Neural crest cell (in vitro differentiated cells): ENCODE results near the gene QPCT. TPM values are rescaled to one million over a fixed set of nuclear protein-coding genes. Genes with fewer than 3 reads are reported as not detected.

Source experiments
- DNase-seq: peaks from one replicate; pipeline ENCODE4 v3.0.0; 2021; ENCODE audit warnings: low read depth, mixed read lengths, low spot score
- H3K27ac Mint-ChIP-seq: one replicate; pipeline ENCODE4 v1.8.0; 2021; ENCODE audit warnings: mild to moderate bottlenecking, mixed read lengths; ENCODE audit not compliant: unreplicated experiment
- H3K27me3 Mint-ChIP-seq: 2 replicates; pipeline ENCODE4 v1.8.0; 2021; ENCODE audit warnings: low read depth, mild to moderate bottlenecking, mixed read lengths
- H3K36me3 Mint-ChIP-seq: 2 replicates; pipeline ENCODE4 v1.8.0; 2021; ENCODE audit warnings: low read depth, mild to moderate bottlenecking, mixed read lengths
- H3K4me1 Mint-ChIP-seq: 2 replicates; pipeline ENCODE4 v1.8.0; 2021; ENCODE audit warnings: mixed read lengths
- H3K4me3 Mint-ChIP-seq: one replicate; pipeline ENCODE4 v1.8.0; 2021; ENCODE audit warnings: mild to moderate bottlenecking, mixed read lengths
- H3K9me3 Mint-ChIP-seq: 2 replicates; pipeline ENCODE4 v1.8.0; 2021; ENCODE audit warnings: mixed read lengths
- CTCF ChIP-seq: fragments of 200-600 bp; sonication (generic); conservative IDR thresholded peaks from 2 replicates; pipeline ENCODE4 v1.5.0; 2021; ENCODE audit warnings: antibody characterized with exemption, mild to moderate bottlenecking
- total RNA-seq: library from RNA; stranded (reverse); gene quantifications from 2 replicates; pipeline ENCODE4 v1.2.1, GENCODE V29; 2021

QPCT gene
- total RNA-seq, 1 donor from 2014 or later: not detected

GRCh38 chr2:37391711-37392110 is 47.3 kb downstream of the QPCT start:
- Mint-ChIP-seq H3K27ac (no peak overlapping the region), H3K4me3 (no peak overlapping the region), H3K27me3 (peaks cover 14% of the 10 kb centered on the region), H3K36me3 (no peaks in the 10 kb centered on the region), H3K4me1 (no peaks in the 10 kb centered on the region), H3K9me3 (no peaks in the 10 kb centered on the region)
- no peak for TF ChIP-seq CTCF
- no peak for DNase-seq

GRCh38 chr2:37392428-37392827 is 48.0 kb downstream of the QPCT start:
- Mint-ChIP-seq H3K4me1 (no peaks in the 10 kb centered on the region), H3K27ac (no peak overlapping the region), H3K27me3 (peaks cover 14% of the 10 kb centered on the region), H3K36me3 (no peaks in the 10 kb centered on the region), H3K4me3 (no peak overlapping the region), H3K9me3 (no peaks in the 10 kb centered on the region)
- DNase-seq: no peak
- no peak for TF ChIP-seq CTCF

DNA sequence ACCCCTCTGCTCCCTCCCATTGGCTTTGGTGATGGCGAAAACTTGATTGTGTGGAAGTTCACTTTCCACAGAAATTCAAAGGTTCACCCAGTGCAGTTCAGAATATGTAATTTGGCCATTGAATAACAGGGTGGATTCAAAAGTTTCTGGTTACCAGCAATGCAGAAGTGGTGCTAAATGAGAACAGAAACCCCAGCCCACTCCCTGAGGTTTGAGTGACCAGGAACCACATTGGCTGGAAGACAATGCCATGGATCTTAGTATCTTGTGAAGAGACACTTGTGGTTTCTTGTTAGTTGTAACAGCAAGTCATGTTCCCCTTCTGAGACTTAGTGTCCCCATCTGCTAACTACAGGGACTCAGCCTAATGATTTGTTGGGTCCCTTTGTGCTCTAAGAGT is 49.8 kb downstream of the QPCT start:
- Mint-ChIP-seq H3K27me3 (peaks cover 14% of the 10 kb centered on the region), H3K4me3 (no peak overlapping the region), H3K27ac (no peak overlapping the region), H3K36me3 (no peaks in the 10 kb centered on the region), H3K9me3 (no peaks in the 10 kb centered on the region), H3K4me1 (no peaks in the 10 kb centered on the region)
- no peak for DNase-seq
- TF ChIP-seq CTCF: no peak

DNA sequence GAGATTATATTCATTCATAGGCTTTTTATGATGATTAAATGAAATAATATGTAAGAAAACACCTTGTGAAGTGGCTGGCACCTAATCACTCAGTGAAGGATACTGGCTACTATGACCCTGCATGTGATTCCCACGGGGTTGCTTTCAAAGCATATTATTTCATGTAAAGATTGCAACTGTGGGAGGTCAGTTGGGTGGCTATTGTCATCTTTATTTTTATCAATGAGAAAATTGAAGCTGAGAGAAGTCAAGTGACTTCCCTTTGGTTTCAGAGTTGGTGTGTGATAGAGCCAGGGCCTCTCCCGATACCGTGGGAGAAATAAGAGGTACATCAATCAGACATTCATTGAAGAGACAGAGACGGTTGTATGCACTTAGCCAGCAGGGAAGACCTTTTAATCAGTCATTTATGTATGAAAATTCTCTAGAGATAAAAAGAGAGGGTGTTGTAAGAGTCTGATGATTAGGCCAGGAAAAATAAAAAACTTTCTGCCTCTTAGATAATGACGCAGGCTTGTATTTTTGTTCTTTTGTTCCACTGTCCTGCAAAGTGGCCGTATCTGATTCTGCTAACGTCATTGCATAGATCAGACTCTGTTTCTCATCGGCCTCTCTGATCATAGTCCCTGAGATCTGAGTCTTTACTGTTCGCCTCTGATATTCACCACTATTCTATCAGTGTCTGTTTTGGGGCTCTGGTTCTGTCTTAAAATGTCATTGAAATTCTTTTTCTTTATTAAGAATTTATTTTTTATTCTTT is 50.5 kb downstream of the QPCT start:
- Mint-ChIP-seq H3K27ac (no peak overlapping the region), H3K36me3 (no peaks in the 10 kb centered on the region)

GRCh38 chr2:37396890-37397565 is 52.6 kb downstream of the QPCT start:
- no peaks in the 10 kb centered on the region for H3K4me1 Mint-ChIP-seq
- no peak overlapping the region for H3K27ac Mint-ChIP-seq
- DNase-seq: no peak
- H3K27me3 Mint-ChIP-seq: peaks cover 18% of the 10 kb centered on the region
- H3K4me3 Mint-ChIP-seq: no peak overlapping the region
- H3K9me3 Mint-ChIP-seq: no peaks in the 10 kb centered on the region
- TF ChIP-seq CTCF: no peak
- no peaks in the 10 kb centered on the region for H3K36me3 Mint-ChIP-seq

More for the DNA sequence above, 50.5 kb downstream of the QPCT start:
- H3K4me3 Mint-ChIP-seq: no peak overlapping the region
- DNase-seq: no peak
- H3K9me3 Mint-ChIP-seq: no peaks in the 10 kb centered on the region
- peaks cover 14% of the 10 kb centered on the region for H3K27me3 Mint-ChIP-seq
- TF ChIP-seq CTCF: no peak
- H3K4me1 Mint-ChIP-seq: no peaks in the 10 kb centered on the region
